22Rv1 (cell line): ENCODE measurements around the gene MFSD6.

ENCODE experiments used
- CTCF ChIP-seq: fragments of 450-650 bp; IDR thresholded peaks from 2 replicates; pipeline ENCODE4 v1.5.1; 2017; ENCODE audit warnings: mild to moderate bottlenecking
- ZFX ChIP-seq: fragments of 450-650 bp; IDR thresholded peaks from 2 replicates; pipeline ENCODE4 v1.6.1; 2017; ENCODE audit warnings: antibody characterized with exemption, borderline replicate concordance

GRCh38 chr2:190407662-190408537 lies at the start of gene MFSD6:
- peak; percentile 24; the same call in 1 of the 2 replicates for TF ChIP-seq CTCF
- no peak for TF ChIP-seq ZFX
